Left colon (tissue), 2 donors: Measurements from ENCODE around the gene SPATA19. TPM values are rescaled to one million over a fixed set of nuclear protein-coding genes. Genes with fewer than 3 reads are reported as not detected.
"Not testable (repeated sequence)": the region's sequence is repeated elsewhere in the genome, so short reads cannot be mapped to it uniquely, and the experiment has no call there.

Experiments
- ATAC-seq: fragments of 200-7000 bp; cut with Tn5 transposase; one replicate; pipeline ENCODE4 v1.9.1; 2020; ENCODE audit warnings: mild to moderate bottlenecking, moderate library complexity
- DNase-seq, 2 donors: peaks; one replicate each; pipeline ENCODE4 v3.0.0-alpha.2; 2020
- intact Hi-C, 2 donors: fragments of 100-400 bp; cut with DNase I in 1 of 2; cut with micrococcal nuclease in 1 of 2; formaldehyde crosslinking; loops; one replicate each; pipeline versions ENCODE4 v1.11.2 to v1.14.0; 2022; cut with DNase I, micrococcal nuclease
- long read RNA-seq: library from polyadenylated mRNA; unstranded; transcript quantifications from one replicate; pipeline ENCODE4 v2.0.0, GENCODE V29; 2021
- total RNA-seq, 2 donors: library from RNA; stranded (reverse); fragmentation: NEBNext Ultra II Directional; extraction: Animal tissue kit (Norgen Biotek cat#: 25700); gene quantifications; one replicate each; pipeline ENCODE4 v1.2.1, GENCODE V29; 2021
- donor health status: DM: no; HTN: no; CAD: no.
- donor health status: DM: yes; HTN: yes; CAD: no.

SPATA19 gene
- total RNA-seq = not detected
- long read RNA-seq = 0 reads

- intact Hi-C loops = no loop called here
- DNase-seq (no peak), ATAC-seq (no peak)
Observed at GRCh38 chr11:133845413-133845812, at the start of gene SPATA19. Gene SPATA19 (minus strand): TSS chr11:133845513. CDS start chr11:133845446, 67 bp downstream.

GRCh38 chr11:133895061-133895479 is 49.8 kb upstream of the SPATA19 start:
- ATAC-seq = no peak
- intact Hi-C loops = no loop called here
- DNase-seq = no peak

- DNase-seq (no peak), ATAC-seq (no peak)
- intact Hi-C loops = no loop called here
Observed at GRCh38 chr11:133893381-133893780, 48.1 kb upstream of the SPATA19 start.

- DNase-seq (no peak), ATAC-seq (peak; percentile 21)
- intact Hi-C loops = no loop called here
Observed at GRCh38 chr11:133892584-133893380, 47.5 kb upstream of the SPATA19 start.

- DNase-seq (no peak), ATAC-seq (no peak)
- intact Hi-C loops = no loop called here
Observed at GRCh38 chr11:133892126-133892525, 46.8 kb upstream of the SPATA19 start.

- intact Hi-C loops = no loop called here
- ATAC-seq (no peak), DNase-seq (no peak)
Observed at GRCh38 chr11:133889893-133890292, 44.6 kb upstream of the SPATA19 start.

GRCh38 chr11:133889188-133889587 is 43.9 kb upstream of the SPATA19 start:
- intact Hi-C loops = no loop called here
- DNase-seq (no peak), ATAC-seq (no peak)

GRCh38 chr11:133887692-133888332 is 42.5 kb upstream of the SPATA19 start:
- DNase-seq = no peak
- ATAC-seq = no peak
- intact Hi-C loops = no loop called here

- ATAC-seq (no peak), DNase-seq (no peak)
- intact Hi-C loops = no loop called here
Observed at GRCh38 chr11:133886029-133886428, 40.7 kb upstream of the SPATA19 start.

- no peak for ATAC-seq
- DNase-seq = no peak
- intact Hi-C loops = no loop called here
Observed at GRCh38 chr11:133872160-133872559, 26.8 kb upstream of the SPATA19 start.

GRCh38 chr11:133867456-133867855 is 22.1 kb upstream of the SPATA19 start:
- DNase-seq (no peak), ATAC-seq (no peak)
- intact Hi-C loops = no loop called here

- no peak for DNase-seq
- intact Hi-C loops = no loop called here
- ATAC-seq = no peak
Observed at GRCh38 chr11:133865466-133865865, 20.2 kb upstream of the SPATA19 start.

- no peak for ATAC-seq
- intact Hi-C loops = no loop called here
Observed at GRCh38 chr11:133864756-133865155, 19.4 kb upstream of the SPATA19 start.

GRCh38 chr11:133860151-133860550 is 14.8 kb upstream of the SPATA19 start:
- intact Hi-C loops = no loop called here
- DNase-seq (no peak), ATAC-seq (no peak)

More at GRCh38 chr11:133864756-133865155, 19.4 kb upstream of the SPATA19 start:
- DNase-seq = no peak

GRCh38 chr11:133854330-133854960 is 9.1 kb upstream of the SPATA19 start:
- DNase-seq, intact Hi-C loops, ATAC-seq: not testable (repeated sequence)

GRCh38 chr11:133844217-133844616 is 1.1 kb downstream of the SPATA19 start:
- intact Hi-C loops = no loop called here
- DNase-seq (no peak), ATAC-seq (no peak)

- no peak for ATAC-seq
- no peak for DNase-seq
- intact Hi-C loops = no loop called here
Observed at GRCh38 chr11:133843454-133843987, 1.8 kb downstream of the SPATA19 start.

GRCh38 chr11:133842730-133843129 is 2.6 kb downstream of the SPATA19 start:
- ATAC-seq = no peak
- intact Hi-C loops = no loop called here
- no peak for DNase-seq

GRCh38 chr11:133842053-133842452 is 3.3 kb downstream of the SPATA19 start:
- intact Hi-C loops = no loop called here
- no peak for DNase-seq
- ATAC-seq = no peak
